Neutrophil (primary cell): ENCODE results near the gene TRIM69.

Experiments
- H3K27ac ChIP-seq: fragments of 200-600 bp; sonication (generic); 2 replicates; pipeline ENCODE4 v1.5.1; 2016; ENCODE audit warnings: mild to moderate bottlenecking, moderate library complexity
- H3K27me3 ChIP-seq: fragments of 200-600 bp; sonication (generic); 2 replicates; pipeline ENCODE4 v1.6.0; 2016; ENCODE audit warnings: mild to moderate bottlenecking
- H3K36me3 ChIP-seq: fragments of 200-600 bp; sonication (generic); 2 replicates; pipeline ENCODE4 v1.5.1; 2017
- H3K4me1 ChIP-seq, 2 experiments: fragments of 200-600 bp in 1 of 2; sonication (generic) in 1 of 2; 1 replicate in 1 of 2; 2 replicates in 1 of 2; pipeline versions ENCODE4 v1.5.1 to v1.6.1; 2013 to 2016; ENCODE audit warnings: low read depth in 1 of 2, low read length in 1 of 2, mild to moderate bottlenecking in 1 of 2, moderate library complexity in 1 of 2; ENCODE audit not compliant: control insufficient read depth in 1 of 2, insufficient read depth in 1 of 2
- H3K4me3 ChIP-seq, 2 experiments: fragments of 200-600 bp in 1 of 2; sonication (generic) in 1 of 2; 1 replicate in 1 of 2; 2 replicates in 1 of 2; pipeline ENCODE4 v1.5.1; 2013 to 2016; ENCODE audit warnings: low read depth in 1 of 2, low read length in 1 of 2, mild to moderate bottlenecking in 1 of 2, moderate library complexity in 1 of 2
- H3K9me3 ChIP-seq: fragments of 200-600 bp; sonication (generic); 2 replicates; pipeline ENCODE4 v1.5.1; 2016
- CTCF ChIP-seq: fragments of 200-600 bp; sonication (generic); IDR thresholded peaks from 2 replicates; pipeline ENCODE4 v1.5.1; 2016; ENCODE audit warnings: antibody characterized with exemption

Gene TRIM69

GRCh38 chr15:44788748-44789147 lies 52.4 kb downstream of the TRIM69 start:
- Histone ChIP-seq H3K27ac (no peak overlapping the region), H3K36me3 (no peaks in the 10 kb centered on the region), H3K9me3 (no peaks in the 10 kb centered on the region), H3K4me3 (no peak overlapping the region), H3K27me3 (no peaks in the 10 kb centered on the region), H3K4me1 (peaks cover 4 to 6% of the 10 kb centered on the region in 2 experiments)
- TF ChIP-seq CTCF = no peak

GRCh38 chr15:44790215-44790614 lies 53.9 kb downstream of the TRIM69 start:
- H3K36me3 ChIP-seq = no peaks in the 10 kb centered on the region
- H3K4me1 ChIP-seq = no peaks in the 10 kb centered on the region
- H3K9me3 ChIP-seq = no peaks in the 10 kb centered on the region
- no peak for TF ChIP-seq CTCF
- no peaks in the 10 kb centered on the region for H3K27me3 ChIP-seq
- H3K27ac ChIP-seq = no peak overlapping the region
- no peak overlapping the region for H3K4me3 ChIP-seq

- no peaks in the 10 kb centered on the region for H3K27me3 ChIP-seq
- no peak overlapping the region for H3K4me3 ChIP-seq
- no peaks in the 10 kb centered on the region for H3K36me3 ChIP-seq
- H3K27ac ChIP-seq = no peak overlapping the region
- H3K4me1 ChIP-seq = no peaks in the 10 kb centered on the region
- no peak for TF ChIP-seq CTCF
- H3K9me3 ChIP-seq = no peaks in the 10 kb centered on the region
Measured at GRCh38 chr15:44790656-44791055, 54.3 kb downstream of the TRIM69 start.

- Histone ChIP-seq H3K4me1 (no peaks in the 10 kb centered on the region), H3K9me3 (no peaks in the 10 kb centered on the region), H3K27me3 (no peaks in the 10 kb centered on the region), H3K27ac (no peak overlapping the region), H3K36me3 (no peaks in the 10 kb centered on the region), H3K4me3 (no peak overlapping the region)
- TF ChIP-seq CTCF = no peak
Measured at GRCh38 chr15:44792715-44793114, 56.4 kb downstream of the TRIM69 start.

- Histone ChIP-seq H3K4me1 (no peaks in the 10 kb centered on the region), H3K9me3 (no peaks in the 10 kb centered on the region), H3K36me3 (no peaks in the 10 kb centered on the region), H3K27me3 (no peaks in the 10 kb centered on the region), H3K4me3 (no peak overlapping the region), H3K27ac (no peak overlapping the region)
- no peak for TF ChIP-seq CTCF
Measured at GRCh38 chr15:44794072-44794471, 57.7 kb downstream of the TRIM69 start.

GRCh38 chr15:44796508-44796907 lies 60.2 kb downstream of the TRIM69 start:
- H3K27me3 ChIP-seq = no peaks in the 10 kb centered on the region
- H3K27ac ChIP-seq = no peak overlapping the region
- no peaks in the 10 kb centered on the region for H3K9me3 ChIP-seq
- no peak for TF ChIP-seq CTCF
- no peaks in the 10 kb centered on the region for H3K36me3 ChIP-seq
- peaks cover 8% of the 10 kb centered on the region in 2 experiments for H3K4me1 ChIP-seq
- H3K4me3 ChIP-seq = no peak overlapping the region
